K562 (cell line): Measurements from ENCODE around the gene TTLL9. TPM values are rescaled to one million over a fixed set of nuclear protein-coding genes. Genes with fewer than 3 reads are reported as not detected.

Experiments
- DEAF1 ChIP-seq: fragments of 450-650 bp; formaldehyde crosslinking; IDR thresholded peaks from 2 replicates; pipeline ENCODE4 v1.4.0; 2020; ENCODE audit warnings: mild to moderate bottlenecking, moderate library complexity
- SP1 ChIP-seq: sonication (generic); formaldehyde crosslinking; IDR thresholded peaks from 2 replicates; pipeline ENCODE4 v1.8.1; 2022; ENCODE audit warnings: mild to moderate bottlenecking, missing genetic modification reagents
- STAT5B ChIP-seq: fragments of 250-450 bp; sonication (Bioruptor Pico); IDR thresholded peaks from 2 replicates; pipeline ENCODE4 v1.8.0; 2021; ENCODE audit warnings: mild to moderate bottlenecking, inconsistent platforms
- TAF1 ChIP-seq: IDR thresholded peaks from 2 replicates; pipeline ENCODE4 v1.6.1; 2011; ENCODE audit warnings: mild to moderate bottlenecking, low read length, moderate library complexity; ENCODE audit not compliant: insufficient read depth, control insufficient read depth, severe bottlenecking; ENCODE audit errors: extremely low read depth
- TFAP4 ChIP-seq: sonication (generic); formaldehyde crosslinking; IDR thresholded peaks from 2 replicates; pipeline ENCODE4 v1.8.0; 2022; ENCODE audit warnings: missing genetic modification reagents, mild to moderate bottlenecking, moderate library complexity, borderline replicate concordance
- TSHZ1 ChIP-seq: fragments of 250-450 bp; sonication (Bioruptor Pico); IDR thresholded peaks from 2 replicates; pipeline ENCODE4 v1.4.0; 2020; ENCODE audit warnings: mild to moderate bottlenecking, moderate library complexity
- ZNF77 ChIP-seq: fragments of 250-450 bp; sonication (Bioruptor Pico); IDR thresholded peaks from 2 replicates; pipeline ENCODE4 v1.5.0; 2020
- ZNF778 ChIP-seq: fragments of 450-650 bp; formaldehyde crosslinking; IDR thresholded peaks from 2 replicates; pipeline ENCODE4 v1.4.0; 2020; ENCODE audit warnings: mild to moderate bottlenecking, moderate library complexity
- polyA plus RNA-seq, 8 experiments: library from polyadenylated mRNA; depleted of rRNA in 4 of 8; stranded (reverse) in 5 of 8; unstranded in 3 of 8; fragments of >200 nt; fragmentation: Nextera tagmentation in 2 of 8; fragmentation: Illumina TruSeq in 1 of 8; extraction: Ambion mirVana in 2 of 8; extraction: Trizol in 1 of 8; gene quantifications; 2 replicates each; pipeline versions ENCODE4 v1.2.1 to v1.2.3, GENCODE V29; 2011 to 2014; ENCODE audit warnings: inconsistent platforms in 1 of 8, missing spikeins in 1 of 8
- total RNA-seq, 7 experiments: library from RNA; depleted of rRNA in 6 of 7; stranded (reverse); fragments of >200 nt in 6 of 7; fragmentation: Illumina TruSeq in 2 of 7; extraction: Trizol in 2 of 7; gene quantifications; 2 replicates each; pipeline versions ENCODE4 v1.2.1 to v1.2.3, GENCODE V29; 2011 to 2021; ENCODE audit warnings: low replicate concordance in 1 of 7
- TF ChIP-seq, protein P1 (sequence below): fragments of 200-600 bp; sonication (generic); IDR thresholded peaks from one replicate; pipeline ENCODE4 v1.6.1; 2012; ENCODE audit warnings: mild to moderate bottlenecking, low read depth, low read length, inconsistent platforms

TTLL9 gene
- total and polyA plus RNA-seq, 9 of the 15 experiments (the other 6 are each of a cell fraction or from before 2014, with no cell fraction given): 0.06 to 0.07 TPM; not detected in 7

GRCh38 chr20:31859266-31859997 lies 11.0 kb upstream of the TTLL9 start (continued):
- TF ChIP-seq, protein P1, sequence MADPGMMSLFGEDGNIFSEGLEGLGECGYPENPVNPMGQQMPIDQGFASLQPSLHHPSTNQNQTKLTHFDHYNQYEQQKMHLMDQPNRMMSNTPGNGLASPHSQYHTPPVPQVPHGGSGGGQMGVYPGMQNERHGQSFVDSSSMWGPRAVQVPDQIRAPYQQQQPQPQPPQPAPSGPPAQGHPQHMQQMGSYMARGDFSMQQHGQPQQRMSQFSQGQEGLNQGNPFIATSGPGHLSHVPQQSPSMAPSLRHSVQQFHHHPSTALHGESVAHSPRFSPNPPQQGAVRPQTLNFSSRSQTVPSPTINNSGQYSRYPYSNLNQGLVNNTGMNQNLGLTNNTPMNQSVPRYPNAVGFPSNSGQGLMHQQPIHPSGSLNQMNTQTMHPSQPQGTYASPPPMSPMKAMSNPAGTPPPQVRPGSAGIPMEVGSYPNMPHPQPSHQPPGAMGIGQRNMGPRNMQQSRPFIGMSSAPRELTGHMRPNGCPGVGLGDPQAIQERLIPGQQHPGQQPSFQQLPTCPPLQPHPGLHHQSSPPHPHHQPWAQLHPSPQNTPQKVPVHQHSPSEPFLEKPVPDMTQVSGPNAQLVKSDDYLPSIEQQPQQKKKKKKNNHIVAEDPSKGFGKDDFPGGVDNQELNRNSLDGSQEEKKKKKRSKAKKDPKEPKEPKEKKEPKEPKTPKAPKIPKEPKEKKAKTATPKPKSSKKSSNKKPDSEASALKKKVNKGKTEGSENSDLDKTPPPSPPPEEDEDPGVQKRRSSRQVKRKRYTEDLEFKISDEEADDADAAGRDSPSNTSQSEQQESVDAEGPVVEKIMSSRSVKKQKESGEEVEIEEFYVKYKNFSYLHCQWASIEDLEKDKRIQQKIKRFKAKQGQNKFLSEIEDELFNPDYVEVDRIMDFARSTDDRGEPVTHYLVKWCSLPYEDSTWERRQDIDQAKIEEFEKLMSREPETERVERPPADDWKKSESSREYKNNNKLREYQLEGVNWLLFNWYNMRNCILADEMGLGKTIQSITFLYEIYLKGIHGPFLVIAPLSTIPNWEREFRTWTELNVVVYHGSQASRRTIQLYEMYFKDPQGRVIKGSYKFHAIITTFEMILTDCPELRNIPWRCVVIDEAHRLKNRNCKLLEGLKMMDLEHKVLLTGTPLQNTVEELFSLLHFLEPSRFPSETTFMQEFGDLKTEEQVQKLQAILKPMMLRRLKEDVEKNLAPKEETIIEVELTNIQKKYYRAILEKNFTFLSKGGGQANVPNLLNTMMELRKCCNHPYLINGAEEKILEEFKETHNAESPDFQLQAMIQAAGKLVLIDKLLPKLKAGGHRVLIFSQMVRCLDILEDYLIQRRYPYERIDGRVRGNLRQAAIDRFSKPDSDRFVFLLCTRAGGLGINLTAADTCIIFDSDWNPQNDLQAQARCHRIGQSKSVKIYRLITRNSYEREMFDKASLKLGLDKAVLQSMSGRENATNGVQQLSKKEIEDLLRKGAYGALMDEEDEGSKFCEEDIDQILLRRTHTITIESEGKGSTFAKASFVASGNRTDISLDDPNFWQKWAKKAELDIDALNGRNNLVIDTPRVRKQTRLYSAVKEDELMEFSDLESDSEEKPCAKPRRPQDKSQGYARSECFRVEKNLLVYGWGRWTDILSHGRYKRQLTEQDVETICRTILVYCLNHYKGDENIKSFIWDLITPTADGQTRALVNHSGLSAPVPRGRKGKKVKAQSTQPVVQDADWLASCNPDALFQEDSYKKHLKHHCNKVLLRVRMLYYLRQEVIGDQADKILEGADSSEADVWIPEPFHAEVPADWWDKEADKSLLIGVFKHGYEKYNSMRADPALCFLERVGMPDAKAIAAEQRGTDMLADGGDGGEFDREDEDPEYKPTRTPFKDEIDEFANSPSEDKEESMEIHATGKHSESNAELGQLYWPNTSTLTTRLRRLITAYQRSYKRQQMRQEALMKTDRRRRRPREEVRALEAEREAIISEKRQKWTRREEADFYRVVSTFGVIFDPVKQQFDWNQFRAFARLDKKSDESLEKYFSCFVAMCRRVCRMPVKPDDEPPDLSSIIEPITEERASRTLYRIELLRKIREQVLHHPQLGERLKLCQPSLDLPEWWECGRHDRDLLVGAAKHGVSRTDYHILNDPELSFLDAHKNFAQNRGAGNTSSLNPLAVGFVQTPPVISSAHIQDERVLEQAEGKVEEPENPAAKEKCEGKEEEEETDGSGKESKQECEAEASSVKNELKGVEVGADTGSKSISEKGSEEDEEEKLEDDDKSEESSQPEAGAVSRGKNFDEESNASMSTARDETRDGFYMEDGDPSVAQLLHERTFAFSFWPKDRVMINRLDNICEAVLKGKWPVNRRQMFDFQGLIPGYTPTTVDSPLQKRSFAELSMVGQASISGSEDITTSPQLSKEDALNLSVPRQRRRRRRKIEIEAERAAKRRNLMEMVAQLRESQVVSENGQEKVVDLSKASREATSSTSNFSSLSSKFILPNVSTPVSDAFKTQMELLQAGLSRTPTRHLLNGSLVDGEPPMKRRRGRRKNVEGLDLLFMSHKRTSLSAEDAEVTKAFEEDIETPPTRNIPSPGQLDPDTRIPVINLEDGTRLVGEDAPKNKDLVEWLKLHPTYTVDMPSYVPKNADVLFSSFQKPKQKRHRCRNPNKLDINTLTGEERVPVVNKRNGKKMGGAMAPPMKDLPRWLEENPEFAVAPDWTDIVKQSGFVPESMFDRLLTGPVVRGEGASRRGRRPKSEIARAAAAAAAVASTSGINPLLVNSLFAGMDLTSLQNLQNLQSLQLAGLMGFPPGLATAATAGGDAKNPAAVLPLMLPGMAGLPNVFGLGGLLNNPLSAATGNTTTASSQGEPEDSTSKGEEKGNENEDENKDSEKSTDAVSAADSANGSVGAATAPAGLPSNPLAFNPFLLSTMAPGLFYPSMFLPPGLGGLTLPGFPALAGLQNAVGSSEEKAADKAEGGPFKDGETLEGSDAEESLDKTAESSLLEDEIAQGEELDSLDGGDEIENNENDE: no peak
- no peak for TF ChIP-seq TAF1
- no peak for TF ChIP-seq ZNF77
- TF ChIP-seq TFAP4 (CRISPR knock-in tag): no peak
- TF ChIP-seq DEAF1 (CRISPR knock-in tag): no peak
- TF ChIP-seq ZNF778 (CRISPR knock-in tag): no peak
- no peak for TF ChIP-seq TSHZ1 (CRISPR knock-in tag)
- TF ChIP-seq STAT5B: no peak
- TF ChIP-seq SP1 (CRISPR knock-in tag): no peak
- TF ChIP-seq, all 486 proteins: peak for 0
